SJSA1 (cell line): Measurements from ENCODE around the gene SYNPO2. TPM values are rescaled to one million over a fixed set of nuclear protein-coding genes. Genes with fewer than 3 reads are reported as not detected.

Experiments
- total RNA-seq: library from RNA; depleted of rRNA; stranded (reverse); fragments of >200 nt; shearing (Covaris generic); gene quantifications from 2 replicates; pipeline ENCODE4 v1.2.3, GENCODE V29; 2014; rRNA removed

Gene SYNPO2
- total RNA-seq, 1 experiment from 2014 or later = 4.7 TPM

Other genes starting within 250 kb of the SYNPO2 start
- gene METTL14, start 203.5 kb upstream of the SYNPO2 start, total RNA-seq = 27.0 and 37.0 TPM in 2 replicates
- gene SEC24D, start 52.7 kb upstream of the SYNPO2 start, total RNA-seq = 58.2 and 79.9 TPM in 2 replicates
- 0.09 TPM in 1 of 2 replicates, not detected in the other for gene MYOZ2, start 247.0 kb downstream of the SYNPO2 start, total RNA-seq